Measurements from ENCODE around the gene CACNA2D1.

Gene CACNA2D1

GRCh38 chr7:82268632-82269031 is 174.9 kb downstream of the CACNA2D1 start:
- TF ChIP-seq, protein P1, sequence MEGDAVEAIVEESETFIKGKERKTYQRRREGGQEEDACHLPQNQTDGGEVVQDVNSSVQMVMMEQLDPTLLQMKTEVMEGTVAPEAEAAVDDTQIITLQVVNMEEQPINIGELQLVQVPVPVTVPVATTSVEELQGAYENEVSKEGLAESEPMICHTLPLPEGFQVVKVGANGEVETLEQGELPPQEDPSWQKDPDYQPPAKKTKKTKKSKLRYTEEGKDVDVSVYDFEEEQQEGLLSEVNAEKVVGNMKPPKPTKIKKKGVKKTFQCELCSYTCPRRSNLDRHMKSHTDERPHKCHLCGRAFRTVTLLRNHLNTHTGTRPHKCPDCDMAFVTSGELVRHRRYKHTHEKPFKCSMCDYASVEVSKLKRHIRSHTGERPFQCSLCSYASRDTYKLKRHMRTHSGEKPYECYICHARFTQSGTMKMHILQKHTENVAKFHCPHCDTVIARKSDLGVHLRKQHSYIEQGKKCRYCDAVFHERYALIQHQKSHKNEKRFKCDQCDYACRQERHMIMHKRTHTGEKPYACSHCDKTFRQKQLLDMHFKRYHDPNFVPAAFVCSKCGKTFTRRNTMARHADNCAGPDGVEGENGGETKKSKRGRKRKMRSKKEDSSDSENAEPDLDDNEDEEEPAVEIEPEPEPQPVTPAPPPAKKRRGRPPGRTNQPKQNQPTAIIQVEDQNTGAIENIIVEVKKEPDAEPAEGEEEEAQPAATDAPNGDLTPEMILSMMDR (IDR thresholded peaks at IDR 0.05; ENCODE audit: borderline replicate concordance, control extremely low read depth, extremely low read depth, insufficient read depth, missing control alignments), result no peak
- no peak for DNase-seq (ENCODE audit: low spot score)
- in situ Hi-C loops (cut with MboI; ENCODE audit: low sequenced_read_pairs, unreplicated experiment), result no loop called here

DNA sequence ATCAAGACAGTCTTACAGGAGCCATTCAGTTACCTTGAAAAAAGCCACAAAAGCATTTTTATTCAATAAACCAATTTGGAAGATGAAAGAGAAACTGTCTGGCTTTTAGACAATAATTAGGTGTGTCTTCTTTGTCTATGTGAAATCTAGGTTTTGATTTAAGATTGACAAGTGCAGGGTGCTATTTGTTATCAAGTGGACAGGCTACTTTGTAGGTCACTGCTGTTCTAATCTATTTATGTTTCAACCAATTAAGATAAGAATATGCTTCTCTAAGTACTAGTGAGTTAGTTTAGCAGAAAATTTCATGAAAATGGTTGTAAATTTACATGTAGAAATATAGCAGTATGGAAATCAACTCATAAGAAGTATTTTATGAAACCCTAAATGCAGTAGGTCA is 177.5 kb downstream of the CACNA2D1 start:
- in situ Hi-C loops (cut with MboI; ENCODE audit: low sequenced_read_pairs, unreplicated experiment), result no loop called here
- DNase-seq (ENCODE audit: low spot score), result no peak
- TF ChIP-seq, protein P1 (IDR thresholded peaks at IDR 0.05; ENCODE audit: borderline replicate concordance, control extremely low read depth, extremely low read depth, insufficient read depth, missing control alignments), result no peak

GRCh38 chr7:82264783-82265305 is 178.7 kb downstream of the CACNA2D1 start:
- DNase-seq (ENCODE audit: low spot score), result no peak
- in situ Hi-C loops (cut with MboI; ENCODE audit: low sequenced_read_pairs, unreplicated experiment), result no loop called here
- TF ChIP-seq, protein P1 (IDR thresholded peaks at IDR 0.05; ENCODE audit: borderline replicate concordance, control extremely low read depth, extremely low read depth, insufficient read depth, missing control alignments), result no peak

DNA sequence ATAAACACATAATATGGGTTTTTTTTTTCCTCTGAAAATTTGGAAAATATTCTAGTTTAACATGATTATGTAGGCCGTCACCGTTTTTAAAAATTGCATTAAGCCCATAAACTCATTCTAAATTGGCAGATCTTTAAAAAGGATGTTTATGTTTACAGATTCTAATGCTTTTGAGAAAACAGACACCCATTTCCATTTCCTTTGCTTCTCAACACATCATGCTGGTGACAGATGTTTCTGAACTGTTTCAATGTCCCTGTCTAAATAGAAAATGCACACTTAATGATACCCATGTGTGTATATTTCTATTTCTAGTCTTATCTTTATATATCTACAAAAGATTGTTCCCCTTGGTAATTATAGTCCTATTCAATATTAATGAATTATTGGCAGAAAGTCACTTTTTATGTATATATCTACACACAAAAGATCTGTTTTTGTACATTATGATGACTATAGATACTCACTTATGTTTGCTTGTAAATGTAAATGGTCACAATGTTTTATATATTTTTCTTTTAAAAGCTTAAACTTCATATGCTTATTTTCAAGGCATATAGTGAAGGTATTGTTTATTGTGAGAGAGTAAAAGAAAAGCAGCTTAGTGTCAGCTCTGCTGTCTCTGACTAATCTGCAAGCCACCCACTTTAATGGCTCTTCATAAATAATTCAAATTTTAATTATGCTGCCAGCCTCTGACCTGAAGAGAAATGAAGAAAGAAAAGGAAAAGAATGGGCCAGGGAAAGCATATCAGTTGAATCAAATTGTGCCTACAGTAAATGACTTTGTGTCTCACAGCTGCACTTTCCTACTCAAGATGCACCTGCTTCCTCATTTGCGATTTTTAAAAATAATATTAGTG is 179.4 kb downstream of the CACNA2D1 start:
- TF ChIP-seq, protein P1 (IDR thresholded peaks at IDR 0.05; ENCODE audit: borderline replicate concordance, control extremely low read depth, extremely low read depth, insufficient read depth, missing control alignments), result no peak
- DNase-seq (ENCODE audit: low spot score), result no peak
- in situ Hi-C loops (cut with MboI; ENCODE audit: low sequenced_read_pairs, unreplicated experiment), result no loop called here

GRCh38 chr7:82258181-82258580 is 185.4 kb downstream of the CACNA2D1 start:
- in situ Hi-C loops (cut with MboI; ENCODE audit: low sequenced_read_pairs, unreplicated experiment), result no loop called here
- DNase-seq (ENCODE audit: low spot score), result no peak

GRCh38 chr7:82257118-82257695 is 186.4 kb downstream of the CACNA2D1 start:
- in situ Hi-C loops (cut with MboI; ENCODE audit: low sequenced_read_pairs, unreplicated experiment), result no loop called here
- TF ChIP-seq, protein P1 (IDR thresholded peaks at IDR 0.05; ENCODE audit: borderline replicate concordance, control extremely low read depth, extremely low read depth, insufficient read depth, missing control alignments), result no peak
- no peak for DNase-seq (ENCODE audit: low spot score)

More at GRCh38 chr7:82258181-82258580, 185.4 kb downstream of the CACNA2D1 start:
- TF ChIP-seq, protein P1 (IDR thresholded peaks at IDR 0.05; ENCODE audit: borderline replicate concordance, control extremely low read depth, extremely low read depth, insufficient read depth, missing control alignments), result no peak

Data from GM13976 (cell line).